ENCODE data around the gene BEAN1. TPM values are rescaled to one million over a fixed set of nuclear protein-coding genes. Genes with fewer than 3 reads are reported as not detected.

The BEAN1 gene
- total and polyA plus RNA-seq, 7 donors: 0.01 to 0.08 TPM; not detected in 5

- Histone ChIP-seq H3K4me1 (no peaks in the 10 kb centered on the region), H3K27ac (no peak overlapping the region), H3K4me3 (no peak overlapping the region), H3K27me3 (ENCODE audit: insufficient read depth in 3 of 3, low read length in 2 of 3) (peaks cover 0 to 45% (median 12%) of the 10 kb centered on the region in 3 donors), H3K36me3 (ENCODE audit: insufficient read depth in 1 of 2, low read depth in 1 of 2) (no peaks in the 10 kb centered on the region), H3K9me3 (no peaks in the 10 kb centered on the region)
- DNase-seq (no peak), ATAC-seq (no peak)
- intact Hi-C loops (cut with DNase I): no loop called here
- WGBS, 3 donors: 70 to 84% (median 73%) methylated on average over 6 of the region's 6 CpGs
- no peak for TF ChIP-seq CTCF (IDR thresholded peaks at IDR 0.05)
Observed at GRCh38 chr16:66421891-66422290, 5.2 kb upstream of the BEAN1 start.

GRCh38 chr16:66422366-66422765 is 4.7 kb upstream of the BEAN1 start:
- Histone ChIP-seq H3K36me3 (ENCODE audit: insufficient read depth in 1 of 2, low read depth in 1 of 2) (no peaks in the 10 kb centered on the region), H3K4me3 (no peak overlapping the region), H3K27me3 (ENCODE audit: insufficient read depth in 3 of 3, low read length in 2 of 3) (peaks cover 0 to 47% (median 13%) of the 10 kb centered on the region in 3 donors), H3K4me1 (peaks cover under 1% of the 10 kb centered on the region), H3K9me3 (no peaks in the 10 kb centered on the region), H3K27ac (no peak overlapping the region)
- 32 to 35% (median 32%) methylated on average over 2 of the region's 2 CpGs for WGBS, 3 donors
- DNase-seq: no peak
- intact Hi-C loops (cut with DNase I): no loop called here
- TF ChIP-seq CTCF (IDR thresholded peaks at IDR 0.05): no peak
- no peak for ATAC-seq

- intact Hi-C loops (cut with DNase I): no loop called here
- WGBS, 3 donors: 89 to 98% (median 95%) methylated on average over 1 of the region's 1 CpG
- Histone ChIP-seq H3K4me3 (no peak overlapping the region), H3K27me3 (ENCODE audit: insufficient read depth in 3 of 3, low read length in 2 of 3) (peaks cover 0 to 50% (median 16%) of the 10 kb centered on the region in 3 donors), H3K9me3 (no peaks in the 10 kb centered on the region), H3K4me1 (peaks cover 8% of the 10 kb centered on the region), H3K36me3 (ENCODE audit: insufficient read depth in 1 of 2, low read depth in 1 of 2) (no peaks in the 10 kb centered on the region), H3K27ac (no peak overlapping the region)
- no peak for TF ChIP-seq CTCF (IDR thresholded peaks at IDR 0.05)
- ATAC-seq: no peak
- DNase-seq: no peak
Observed at GRCh38 chr16:66423177-66423576, 3.9 kb upstream of the BEAN1 start.

- WGBS, 3 donors: 41 to 57% (median 53%) methylated on average over 7 to 8 of the region's 8 CpGs
- Histone ChIP-seq H3K36me3 (ENCODE audit: insufficient read depth in 1 of 2, low read depth in 1 of 2) (no peaks in the 10 kb centered on the region), H3K27ac (no peak overlapping the region), H3K4me3 (no peak overlapping the region), H3K4me1 (peaks cover 8% of the 10 kb centered on the region), H3K27me3 (ENCODE audit: insufficient read depth in 3 of 3, low read length in 2 of 3) (peaks cover 0 to 70% (median 22%) of the 10 kb centered on the region in 3 donors), H3K9me3 (no peaks in the 10 kb centered on the region)
- no peak for ATAC-seq
- no peak for DNase-seq
- TF ChIP-seq CTCF (IDR thresholded peaks at IDR 0.05): no peak
- intact Hi-C loops (cut with DNase I): no loop called here
Observed at GRCh38 chr16:66425651-66426050, 1.4 kb upstream of the BEAN1 start.
